ENCODE measurements around the gene CANT1.

Gene CANT1

GRCh38 chr17:78962345-78962983, 47.1 kb downstream of the CANT1 start:
- H3K9me3 ChIP-seq (ENCODE audit: control insufficient read depth, low read length) = no peaks in the 10 kb centered on the region
- peaks cover 8% of the 10 kb centered on the region for H3K4me1 ChIP-seq (ENCODE audit: control insufficient read depth, insufficient read depth, low read length, poor library complexity, severe bottlenecking)
- H3K27ac ChIP-seq (ENCODE audit: low read depth, low read length, severe bottlenecking) = no peak overlapping the region
- H3K36me3 ChIP-seq (ENCODE audit: control insufficient read depth, insufficient read depth, low read length) = no peaks in the 10 kb centered on the region
- WGBS, 2 experiments (ENCODE audit: insufficient coverage in 2 of 2) = 89 to 91% methylated on average over 18 to 19 of the region's 19 CpGs
- H3K4me3 ChIP-seq (ENCODE audit: extremely low read depth, insufficient read depth, low read length, poor library complexity, severe bottlenecking) = no peak overlapping the region

- Histone ChIP-seq H3K4me1 (ENCODE audit: control insufficient read depth, insufficient read depth, low read length, poor library complexity, severe bottlenecking) (peaks cover 8% of the 10 kb centered on the region), H3K36me3 (ENCODE audit: control insufficient read depth, insufficient read depth, low read length) (no peaks in the 10 kb centered on the region), H3K27ac (ENCODE audit: low read depth, low read length, severe bottlenecking) (no peak overlapping the region), H3K4me3 (ENCODE audit: extremely low read depth, insufficient read depth, low read length, poor library complexity, severe bottlenecking) (no peak overlapping the region), H3K9me3 (ENCODE audit: control insufficient read depth, low read length) (no peaks in the 10 kb centered on the region)
- WGBS, 2 experiments (ENCODE audit: insufficient coverage in 2 of 2) = 96 to 98% methylated on average over 3 of the region's 4 CpGs
Observed at GRCh38 chr17:78961571-78961970, 48.0 kb downstream of the CANT1 start.

GRCh38 chr17:78960928-78961327, 48.6 kb downstream of the CANT1 start:
- no peak overlapping the region for H3K27ac ChIP-seq (ENCODE audit: low read depth, low read length, severe bottlenecking)
- H3K4me3 ChIP-seq (ENCODE audit: extremely low read depth, insufficient read depth, low read length, poor library complexity, severe bottlenecking) = no peak overlapping the region
- H3K36me3 ChIP-seq (ENCODE audit: control insufficient read depth, insufficient read depth, low read length) = no peaks in the 10 kb centered on the region
- H3K4me1 ChIP-seq (ENCODE audit: control insufficient read depth, insufficient read depth, low read length, poor library complexity, severe bottlenecking) = peaks cover 8% of the 10 kb centered on the region
- WGBS, 2 experiments (ENCODE audit: insufficient coverage in 2 of 2) = 92 to 100% methylated on average over 2 to 3 of the region's 5 CpGs
- no peaks in the 10 kb centered on the region for H3K9me3 ChIP-seq (ENCODE audit: control insufficient read depth, low read length)

GRCh38 chr17:78959803-78960202, 49.8 kb downstream of the CANT1 start:
- Histone ChIP-seq H3K4me3 (ENCODE audit: extremely low read depth, insufficient read depth, low read length, poor library complexity, severe bottlenecking) (no peak overlapping the region), H3K9me3 (ENCODE audit: control insufficient read depth, low read length) (no peaks in the 10 kb centered on the region), H3K36me3 (ENCODE audit: control insufficient read depth, insufficient read depth, low read length) (no peaks in the 10 kb centered on the region), H3K4me1 (ENCODE audit: control insufficient read depth, insufficient read depth, low read length, poor library complexity, severe bottlenecking) (peaks cover 8% of the 10 kb centered on the region), H3K27ac (ENCODE audit: low read depth, low read length, severe bottlenecking) (no peak overlapping the region)
- 91 to 95% methylated on average over 12 of the region's 12 CpGs for WGBS, 2 experiments (ENCODE audit: insufficient coverage in 2 of 2)

- peaks cover 8% of the 10 kb centered on the region for H3K4me1 ChIP-seq (ENCODE audit: control insufficient read depth, insufficient read depth, low read length, poor library complexity, severe bottlenecking)
- H3K9me3 ChIP-seq (ENCODE audit: control insufficient read depth, low read length) = no peaks in the 10 kb centered on the region
- 86 to 94% methylated on average over 7 of the region's 7 CpGs for WGBS, 2 experiments (ENCODE audit: insufficient coverage in 2 of 2)
- H3K36me3 ChIP-seq (ENCODE audit: control insufficient read depth, insufficient read depth, low read length) = no peaks in the 10 kb centered on the region
- peak overlapping the region; percentile 13 for H3K27ac ChIP-seq (ENCODE audit: low read depth, low read length, severe bottlenecking)
- no peak overlapping the region for H3K4me3 ChIP-seq (ENCODE audit: extremely low read depth, insufficient read depth, low read length, poor library complexity, severe bottlenecking)
Observed at GRCh38 chr17:78958641-78959127, 50.9 kb downstream of the CANT1 start.

- no peak overlapping the region for H3K27ac ChIP-seq (ENCODE audit: low read depth, low read length, severe bottlenecking)
- 91 to 93% methylated on average over 12 of the region's 12 CpGs for WGBS, 2 experiments (ENCODE audit: insufficient coverage in 2 of 2)
- H3K36me3 ChIP-seq (ENCODE audit: control insufficient read depth, insufficient read depth, low read length) = no peaks in the 10 kb centered on the region
- no peaks in the 10 kb centered on the region for H3K9me3 ChIP-seq (ENCODE audit: control insufficient read depth, low read length)
- H3K4me1 ChIP-seq (ENCODE audit: control insufficient read depth, insufficient read depth, low read length, poor library complexity, severe bottlenecking) = peaks cover 13% of the 10 kb centered on the region
- H3K4me3 ChIP-seq (ENCODE audit: extremely low read depth, insufficient read depth, low read length, poor library complexity, severe bottlenecking) = no peak overlapping the region
Observed at GRCh38 chr17:78957128-78957527, 52.4 kb downstream of the CANT1 start.

- Histone ChIP-seq H3K27ac (ENCODE audit: low read depth, low read length, severe bottlenecking) (no peak overlapping the region), H3K9me3 (ENCODE audit: control insufficient read depth, low read length) (peaks cover under 1% of the 10 kb centered on the region), H3K36me3 (ENCODE audit: control insufficient read depth, insufficient read depth, low read length) (no peaks in the 10 kb centered on the region), H3K4me1 (ENCODE audit: control insufficient read depth, insufficient read depth, low read length, poor library complexity, severe bottlenecking) (peaks cover 16% of the 10 kb centered on the region), H3K4me3 (ENCODE audit: extremely low read depth, insufficient read depth, low read length, poor library complexity, severe bottlenecking) (no peak overlapping the region)
- 80 to 92% methylated on average over 7 to 11 of the region's 11 CpGs for WGBS, 2 experiments (ENCODE audit: insufficient coverage in 2 of 2)
Observed at GRCh38 chr17:78956254-78956653, 53.3 kb downstream of the CANT1 start.

- Histone ChIP-seq H3K4me1 (ENCODE audit: control insufficient read depth, insufficient read depth, low read length, poor library complexity, severe bottlenecking) (peaks cover 16% of the 10 kb centered on the region), H3K9me3 (ENCODE audit: control insufficient read depth, low read length) (peaks cover 15% of the 10 kb centered on the region), H3K4me3 (ENCODE audit: extremely low read depth, insufficient read depth, low read length, poor library complexity, severe bottlenecking) (no peak overlapping the region), H3K36me3 (ENCODE audit: control insufficient read depth, insufficient read depth, low read length) (no peaks in the 10 kb centered on the region), H3K27ac (ENCODE audit: low read depth, low read length, severe bottlenecking) (no peak overlapping the region)
- WGBS, 2 experiments (ENCODE audit: insufficient coverage in 2 of 2) = 94% methylated on average over 13 of the region's 14 CpGs
Observed at GRCh38 chr17:78954684-78955083, 54.9 kb downstream of the CANT1 start.

- H3K4me1 ChIP-seq (ENCODE audit: control insufficient read depth, insufficient read depth, low read length, poor library complexity, severe bottlenecking) = peaks cover 13% of the 10 kb centered on the region
- WGBS, 2 experiments (ENCODE audit: insufficient coverage in 2 of 2) = 74 to 85% methylated on average over 21 to 26 of the region's 29 CpGs
- no peaks in the 10 kb centered on the region for H3K36me3 ChIP-seq (ENCODE audit: control insufficient read depth, insufficient read depth, low read length)
- no peak overlapping the region for H3K4me3 ChIP-seq (ENCODE audit: extremely low read depth, insufficient read depth, low read length, poor library complexity, severe bottlenecking)
- H3K27ac ChIP-seq (ENCODE audit: low read depth, low read length, severe bottlenecking) = no peak overlapping the region
- peaks cover 15% of the 10 kb centered on the region for H3K9me3 ChIP-seq (ENCODE audit: control insufficient read depth, low read length)
Observed at GRCh38 chr17:78953356-78954350, 55.9 kb downstream of the CANT1 start.

GRCh38 chr17:78952706-78953105, 56.9 kb downstream of the CANT1 start:
- Histone ChIP-seq H3K27ac (ENCODE audit: low read depth, low read length, severe bottlenecking) (no peak overlapping the region), H3K4me3 (ENCODE audit: extremely low read depth, insufficient read depth, low read length, poor library complexity, severe bottlenecking) (no peak overlapping the region), H3K36me3 (ENCODE audit: control insufficient read depth, insufficient read depth, low read length) (no peaks in the 10 kb centered on the region), H3K9me3 (ENCODE audit: control insufficient read depth, low read length) (peaks cover 15% of the 10 kb centered on the region), H3K4me1 (ENCODE audit: control insufficient read depth, insufficient read depth, low read length, poor library complexity, severe bottlenecking) (peaks cover 9% of the 10 kb centered on the region)
- WGBS, 2 experiments (ENCODE audit: insufficient coverage in 2 of 2) = 93 to 96% methylated on average over 6 to 9 of the region's 10 CpGs

Measured in mesodermal cell (in vitro differentiated cells).